Activated CD4-positive, alpha-beta T cell treated with anti-CD3 and anti-CD28 coated beads, Interleukin-2, amount 50 U/mL, for 16 hours (primary cell): ENCODE measurements around the gene SP2.
"Not testable (repeated sequence)": the region's sequence is repeated elsewhere in the genome, so short reads cannot be mapped to it uniquely, and the experiment has no call there.

Experiments
- DNase-seq: peaks from one replicate; pipeline ENCODE4 v3.0.0-alpha.2; 2020

SP2 gene

GRCh38 chr17:47925678-47925988 lies 29.6 kb downstream of the SP2 start:
- DNase-seq: no peak

GRCh38 chr17:47927821-47928400 lies 31.9 kb downstream of the SP2 start:
- no peak for DNase-seq

DNA sequence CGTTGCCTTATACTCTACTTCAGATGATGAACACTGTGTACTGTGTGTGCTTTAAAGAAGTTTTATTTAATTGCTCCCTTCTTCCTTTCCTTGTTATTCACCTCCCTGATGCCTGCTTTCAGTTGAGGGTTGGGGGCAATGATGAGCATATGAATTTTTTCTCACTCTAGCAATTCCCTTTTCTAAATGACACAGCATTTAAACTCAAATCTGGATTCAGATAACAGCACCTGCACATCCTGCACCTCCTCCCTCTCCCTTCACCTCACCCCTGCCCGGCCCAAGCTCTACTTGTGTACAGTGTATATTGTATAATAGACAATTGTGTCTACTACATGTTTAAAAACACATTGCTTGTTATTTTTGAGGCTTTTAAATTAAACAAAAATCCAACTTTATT lies 32.4 kb downstream of the SP2 start:
- no peak for DNase-seq

DNA sequence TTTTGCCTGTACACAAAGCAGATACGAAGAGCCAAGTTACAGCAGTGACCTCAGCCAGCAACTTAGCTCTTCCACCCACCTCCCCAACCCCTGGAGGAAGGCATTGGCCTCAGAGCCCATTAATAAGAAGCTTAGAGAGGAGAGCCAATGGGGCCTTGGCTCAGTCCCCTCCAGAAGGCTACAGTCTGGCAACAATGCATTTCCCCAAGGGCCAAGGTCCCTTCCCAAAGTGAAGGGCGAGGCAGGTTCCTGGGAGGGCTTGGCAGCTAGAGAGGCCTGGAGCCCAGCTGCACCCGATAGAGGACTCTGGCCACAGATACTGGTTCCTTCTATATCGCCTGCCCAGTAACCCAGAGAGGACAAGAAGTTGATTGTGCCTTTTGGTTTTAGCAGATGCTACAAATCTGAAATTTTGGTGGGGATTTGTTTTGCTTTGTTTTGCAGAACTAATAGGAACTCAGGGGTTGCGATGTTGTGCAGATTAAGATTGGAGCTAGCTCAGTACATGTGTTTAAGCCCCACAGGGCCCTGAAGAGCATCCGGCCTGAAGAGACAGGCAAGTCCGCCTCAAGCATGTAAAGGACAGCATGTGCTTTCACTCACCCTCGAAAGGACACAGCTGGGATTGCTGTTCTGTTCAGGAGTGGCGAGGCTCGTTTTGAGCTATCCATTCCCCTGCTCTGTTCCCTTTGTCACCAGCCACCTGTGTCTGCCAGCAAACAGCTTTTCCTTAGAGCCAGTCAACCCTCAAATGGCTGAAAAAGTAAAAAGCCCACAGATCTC lies 33.4 kb downstream of the SP2 start:
- DNase-seq: no peak

DNA sequence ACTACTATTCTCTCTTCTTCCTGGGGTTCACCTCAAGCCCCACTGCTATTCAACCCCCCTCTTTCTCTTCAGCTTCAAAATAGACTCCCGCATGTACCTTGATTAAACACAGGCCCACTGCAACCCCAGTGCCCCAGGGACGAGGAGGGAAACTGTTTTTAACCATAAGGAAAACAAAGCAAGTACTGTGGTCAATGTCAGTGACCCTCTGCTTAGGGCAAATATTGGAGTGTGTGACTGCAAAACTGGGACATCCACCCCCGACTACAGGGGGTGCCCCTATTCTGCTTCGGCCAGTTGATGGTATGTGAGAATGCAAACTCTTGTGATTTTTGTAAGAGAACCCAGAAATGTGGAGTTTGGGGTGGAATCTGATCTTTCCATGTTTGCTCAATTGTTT lies 35.8 kb downstream of the SP2 start:
- DNase-seq: no peak

DNA sequence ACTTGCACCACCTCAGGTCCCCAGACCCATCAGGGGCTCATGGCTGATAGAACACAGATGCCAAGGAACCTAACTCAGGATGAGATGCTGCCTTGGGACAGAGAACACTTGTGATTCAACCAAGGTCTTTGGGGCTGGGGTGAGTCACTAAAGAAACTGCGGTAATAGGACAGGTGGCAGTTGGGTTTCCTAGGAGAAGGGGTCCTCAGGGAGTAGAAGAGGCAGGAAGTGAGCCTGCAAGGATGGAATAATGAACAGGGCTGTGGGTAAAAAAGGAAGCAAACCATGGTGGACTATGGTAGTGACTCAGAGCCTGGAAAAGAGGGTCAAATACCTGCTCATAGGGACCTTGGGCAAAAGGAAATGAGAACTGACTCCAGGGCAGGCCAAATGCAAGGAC lies 38.8 kb downstream of the SP2 start:
- DNase-seq: no peak

DNA sequence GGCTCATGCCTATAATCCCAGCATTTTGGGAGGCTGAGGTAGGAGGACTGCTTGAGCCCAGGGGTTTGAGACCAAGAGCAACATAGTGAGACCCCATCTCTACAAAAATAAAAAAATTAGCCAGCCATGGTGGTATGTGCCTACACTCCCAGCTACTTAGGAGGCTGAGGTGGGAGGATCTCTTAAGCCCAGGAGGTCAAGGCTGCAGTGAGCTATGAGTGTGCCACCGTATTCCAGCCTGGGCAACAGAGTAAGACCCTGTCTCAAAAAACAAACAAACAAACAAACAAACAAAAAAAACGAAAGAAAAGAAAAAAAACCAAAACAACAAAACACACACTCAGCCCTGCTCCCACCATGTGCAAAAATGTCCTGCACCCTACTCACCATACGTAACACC lies 39.4 kb downstream of the SP2 start:
- DNase-seq: not testable (repeated sequence)

GRCh38 chr17:47935961-47936360 lies 39.9 kb downstream of the SP2 start:
- DNase-seq: no peak

DNA sequence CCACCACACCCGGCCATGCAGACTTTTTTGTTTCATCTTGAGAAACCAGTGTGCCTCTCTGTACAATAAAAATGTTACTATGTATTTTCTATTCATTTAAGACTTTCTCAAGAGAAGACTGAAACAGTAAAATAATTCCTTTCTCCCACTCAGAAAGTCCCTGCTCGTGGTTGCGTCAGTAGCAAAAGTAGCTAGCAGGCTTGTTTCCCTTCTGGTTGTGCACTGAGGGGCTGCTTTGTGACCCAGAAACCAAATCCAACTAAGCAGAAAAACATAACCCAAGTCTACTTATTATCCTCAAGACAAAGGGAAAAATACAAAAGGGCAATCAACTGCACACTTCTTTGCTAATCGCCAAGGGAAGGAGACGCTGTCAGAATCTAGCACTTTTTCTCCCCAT lies 41.9 kb downstream of the SP2 start:
- peak; percentile 30 for DNase-seq

DNA sequence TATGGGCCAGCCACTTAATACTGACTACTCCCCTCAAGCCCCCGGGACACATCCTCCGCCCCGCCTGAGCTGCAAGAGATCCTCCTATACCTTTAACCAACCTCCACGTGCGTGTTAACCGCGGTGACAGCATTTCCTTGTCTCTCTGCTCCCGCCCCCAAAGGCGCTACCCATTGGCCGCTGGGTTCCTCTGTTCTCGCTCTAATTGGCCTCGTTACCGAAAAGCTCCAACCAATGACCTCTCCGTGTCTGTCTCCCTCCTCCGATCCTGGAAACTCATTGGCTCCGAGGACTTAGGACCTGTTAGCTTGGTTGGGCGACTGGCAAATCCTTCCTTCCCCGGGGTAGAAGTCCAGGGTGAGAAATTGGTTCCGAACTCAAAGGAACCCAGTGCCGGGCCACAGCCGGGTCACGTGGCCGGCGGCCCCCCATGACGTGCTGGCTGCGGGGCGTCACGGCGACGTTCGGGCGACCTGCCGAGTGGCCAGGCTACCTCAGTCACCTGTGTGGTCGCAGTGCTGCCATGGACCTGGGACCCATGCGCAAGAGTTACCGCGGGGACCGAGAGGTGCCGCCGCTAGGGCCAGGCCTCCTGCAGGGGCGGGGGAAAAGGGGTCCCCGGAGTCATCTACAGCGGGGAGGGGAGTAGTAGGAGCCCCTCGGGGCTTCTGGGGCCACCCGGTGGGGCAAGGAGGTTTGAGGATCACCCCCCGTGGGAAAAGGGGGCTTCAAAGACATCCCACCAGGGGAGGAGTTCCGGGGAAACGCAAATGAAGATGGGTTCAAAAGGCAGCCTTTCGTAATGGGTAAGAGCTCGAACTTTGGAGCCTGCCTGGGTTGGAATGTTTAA lies 45.4 kb downstream of the SP2 start, which contains the start of gene PNPO:
Gene PNPO (plus strand): TSS at position 326 of the 850 bp plus-strand sequence. CDS start 105 bp downstream, at position 431.
- peak; percentile 99 for DNase-seq

DNA sequence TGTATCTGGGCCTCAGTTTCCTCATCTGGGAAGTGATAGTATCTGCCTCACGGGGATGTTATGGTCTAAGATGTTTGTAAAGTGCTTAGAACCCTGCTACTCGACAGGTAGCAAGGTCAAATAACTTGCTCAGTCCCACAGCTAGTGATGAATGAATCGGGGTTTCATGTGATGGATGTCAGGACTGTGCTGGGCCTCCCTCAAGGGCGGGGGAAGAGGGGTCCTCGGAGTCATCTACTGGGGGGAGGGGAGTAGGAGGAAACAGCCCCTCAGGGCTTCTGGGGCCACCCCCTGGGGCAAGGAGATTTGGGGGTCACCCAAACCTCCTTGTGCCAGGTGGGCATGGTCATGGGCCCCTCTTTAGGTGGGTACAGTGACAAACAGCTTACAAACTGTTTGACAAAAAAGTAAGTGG lies 46.1 kb downstream of the SP2 start:
- DNase-seq: peak; percentile 29

DNA sequence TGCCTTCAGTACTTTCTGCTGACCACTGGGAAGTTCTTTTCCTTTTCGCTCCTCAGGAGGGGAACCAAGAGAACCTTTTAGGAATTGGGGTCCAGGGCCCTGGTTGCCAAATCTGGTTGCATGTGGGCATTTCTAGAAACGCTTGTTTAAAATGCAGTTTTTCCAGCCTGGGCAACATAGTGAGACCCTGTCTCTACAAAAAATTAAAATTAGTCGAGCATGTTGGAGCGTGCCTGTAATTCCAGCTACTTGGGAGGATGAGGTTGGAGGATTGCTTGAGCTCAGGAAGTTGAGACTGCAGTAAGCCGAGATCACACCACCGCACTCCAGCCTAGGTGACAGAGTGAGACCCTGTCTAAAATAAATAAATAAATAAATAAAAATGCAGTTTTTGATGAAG lies 46.5 kb downstream of the SP2 start:
- no peak for DNase-seq

GRCh38 chr17:47945080-47945479 lies 49.0 kb downstream of the SP2 start:
- DNase-seq: peak; percentile 39

GRCh38 chr17:47945529-47946508 lies 49.8 kb downstream of the SP2 start:
- no peak for DNase-seq

- DNase-seq: no peak
Measured at GRCh38 chr17:47946516-47946915, 50.5 kb downstream of the SP2 start.

- peak; percentile 87 for DNase-seq
Measured at GRCh38 chr17:47946929-47947397, 50.9 kb downstream of the SP2 start.

GRCh38 chr17:47948706-47949196 lies 52.7 kb downstream of the SP2 start:
- no peak for DNase-seq

GRCh38 chr17:47949197-47949759 lies 53.2 kb downstream of the SP2 start:
- DNase-seq: peak; percentile 82

GRCh38 chr17:47949946-47950345 lies 53.9 kb downstream of the SP2 start:
- DNase-seq: no peak

DNA sequence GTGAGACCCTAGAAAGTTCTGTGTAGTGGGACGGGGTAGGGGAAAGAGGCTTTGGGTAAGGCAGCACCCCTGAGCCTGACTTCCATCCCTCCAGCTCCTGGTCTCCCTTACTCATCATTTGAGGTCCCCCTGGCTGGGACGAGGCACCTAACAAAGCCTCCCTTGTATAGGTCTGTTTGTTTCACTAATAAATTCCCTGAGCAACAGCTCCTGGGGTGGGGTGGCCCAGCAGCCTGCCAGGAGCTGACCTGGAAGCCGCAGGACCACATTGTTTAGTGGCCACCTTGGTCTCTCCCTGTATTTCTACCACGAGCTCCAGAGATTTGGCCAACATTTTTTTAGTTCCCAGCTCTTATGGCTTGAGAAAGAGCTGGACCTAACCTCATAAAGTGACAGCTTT lies 54.4 kb downstream of the SP2 start:
- no peak for DNase-seq

DNA sequence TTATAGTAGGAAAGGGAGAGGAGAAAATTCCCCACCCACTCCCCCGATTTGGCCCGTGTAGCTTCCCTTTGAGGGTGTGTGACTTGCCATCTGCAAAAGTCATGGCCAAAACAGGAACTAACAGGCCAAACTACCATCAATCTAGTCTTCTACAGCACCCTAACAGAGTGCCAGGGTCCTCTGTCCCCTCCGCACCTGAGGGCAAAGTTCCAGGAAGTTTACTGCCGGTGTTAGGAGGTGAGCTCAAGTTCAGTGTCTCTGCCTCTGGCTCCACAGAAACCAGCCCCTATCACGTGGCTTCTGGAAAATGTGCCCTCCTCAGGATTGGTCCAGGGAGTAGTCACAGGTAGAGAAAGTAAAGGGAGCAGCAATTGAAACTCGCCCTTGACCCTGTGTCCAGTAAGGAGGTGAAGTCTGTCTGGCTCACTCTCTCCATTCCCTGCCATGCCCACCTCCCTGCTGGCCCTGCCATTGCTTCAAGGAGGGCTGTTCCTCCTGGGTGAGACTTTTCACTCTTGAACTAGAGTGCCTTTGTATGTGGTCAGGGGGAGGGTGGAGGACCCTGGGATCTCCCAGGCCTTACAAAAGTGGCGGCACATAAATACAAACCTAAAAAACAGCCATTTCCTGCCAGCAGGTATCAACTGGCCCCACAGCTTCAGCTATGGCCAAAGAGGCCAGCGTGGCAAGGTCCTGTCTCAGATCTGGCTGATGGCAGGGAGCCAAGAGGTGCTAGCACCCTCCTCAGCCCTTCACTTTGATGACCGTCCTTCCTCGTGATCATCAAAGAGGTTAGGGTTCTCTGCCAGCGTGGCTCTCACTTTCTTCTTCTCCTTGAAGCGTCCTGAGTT lies 56.4 kb downstream of the SP2 start:
- no peak for DNase-seq
